Middle frontal gyrus (tissue), 1 donor: Measurements from ENCODE around the gene C1QL3.

Source experiments
- DNase-seq: peaks from one replicate; pipeline ENCODE4 v3.0.0-alpha.2; 2015; ENCODE audit warnings: low spot score; ENCODE audit errors: extremely low spot score

C1QL3 gene

GRCh38 chr10:16521311-16522016, at the start of gene C1QL3:
Gene C1QL3 (minus strand): TSS chr10:16521879. CDS start chr10:16521065, 814 bp downstream.
- peak; percentile 53 for DNase-seq

- no peak for DNase-seq
These were observed 49.1 kb upstream of the C1QL3 start for GRCh38 chr10:16570731-16571130.

GRCh38 chr10:16566202-16566805, 44.6 kb upstream of the C1QL3 start:
- DNase-seq: no peak

GRCh38 chr10:16565604-16566003, 43.9 kb upstream of the C1QL3 start:
- no peak for DNase-seq

GRCh38 chr10:16562891-16563290, 41.2 kb upstream of the C1QL3 start:
- no peak for DNase-seq

GRCh38 chr10:16559236-16559773, 37.6 kb upstream of the C1QL3 start:
- DNase-seq: no peak

GRCh38 chr10:16547973-16548372, 26.3 kb upstream of the C1QL3 start:
- no peak for DNase-seq

- DNase-seq: no peak
These were observed 23.5 kb upstream of the C1QL3 start for GRCh38 chr10:16545116-16545736.

- DNase-seq: no peak
These were observed 22.9 kb upstream of the C1QL3 start for GRCh38 chr10:16544591-16544990.

- DNase-seq: no peak
These were observed 22.4 kb upstream of the C1QL3 start for GRCh38 chr10:16544099-16544498.

- DNase-seq: no peak
These were observed 14.5 kb upstream of the C1QL3 start for GRCh38 chr10:16536155-16536554.

- DNase-seq: no peak
These were observed 8.2 kb upstream of the C1QL3 start for GRCh38 chr10:16529853-16530252.

- no peak for DNase-seq
These were observed 5.8 kb upstream of the C1QL3 start for GRCh38 chr10:16527452-16527851.

GRCh38 chr10:16520900-16521299, 779 bp downstream of the C1QL3 start:
- DNase-seq: no peak

GRCh38 chr10:16519908-16520861, 1.5 kb downstream of the C1QL3 start:
- no peak for DNase-seq

- no peak for DNase-seq
These were observed 2.3 kb downstream of the C1QL3 start for GRCh38 chr10:16519250-16519907.

GRCh38 chr10:16518822-16519221, 2.9 kb downstream of the C1QL3 start:
- DNase-seq: no peak

GRCh38 chr10:16510843-16511242, 10.8 kb downstream of the C1QL3 start:
- DNase-seq: no peak

GRCh38 chr10:16509996-16510395, 11.7 kb downstream of the C1QL3 start:
- DNase-seq: no peak

- no peak for DNase-seq
These were observed 16.5 kb downstream of the C1QL3 start for GRCh38 chr10:16505161-16505560.

GRCh38 chr10:16497911-16498310, 23.8 kb downstream of the C1QL3 start:
- DNase-seq: no peak
